IMR-90 (cell line): ENCODE results near the gene RASAL1. TPM values are rescaled to one million over a fixed set of nuclear protein-coding genes. Genes with fewer than 3 reads are reported as not detected.

Experiments used
- ATAC-seq: fragments of 200-7000 bp; cut with Tn5 transposase; 2 replicates; pipeline ENCODE4 v1.9.1; 2020; ENCODE audit warnings: low read depth, mild to moderate bottlenecking, moderate library complexity
- BruUV-seq: library from RNA; stranded (reverse); fragments of 400-500 nt; replicated peaks from 2 replicates; lab custom pipeline; 2021; lab: Mats Ljungman, UMichigan
- CTCF ChIA-PET: fragments of 300-600 bp; formaldehyde crosslinking; extraction: SDS; loops from one replicate; lab custom pipeline; 2021; ENCODE audit warnings: antibody characterized with exemption; lab: Yijun Ruan, JAX
- POLR2A ChIA-PET: fragments of 300-600 bp; sonication (Branson Sonifier 250); formaldehyde crosslinking; loops from one replicate; lab custom pipeline; 2022; ENCODE audit warnings: antibody characterized with exemption; ENCODE audit not compliant: unreplicated experiment; lab: Charles Lee
- DNase-seq: peaks from one replicate; pipeline ENCODE4 v3.0.0; 2013
- H2AFZ ChIP-seq: replicated peaks from 2 replicates; pipeline ENCODE3; 2013; ENCODE audit warnings: low read length, mild to moderate bottlenecking; ENCODE audit not compliant: poor library complexity
- H2AK5ac ChIP-seq: 2 replicates; pipeline ENCODE4 v1.6.1; 2013; ENCODE audit warnings: low read depth, low read length, inconsistent platforms
- H2AK9ac ChIP-seq: replicated peaks from 2 replicates; pipeline ENCODE3; 2013; ENCODE audit warnings: mild to moderate bottlenecking, low read depth, low read length, moderate library complexity; ENCODE audit not compliant: poor library complexity
- H2BK120ac ChIP-seq: 2 replicates; pipeline ENCODE4 v1.6.1; 2013; ENCODE audit warnings: low read depth, low read length, inconsistent platforms
- H2BK15ac ChIP-seq: 3 replicates; pipeline ENCODE4 v1.6.1; 2013; ENCODE audit warnings: low read depth, low read length, inconsistent platforms
- H2BK20ac ChIP-seq: 2 replicates; pipeline ENCODE4 v1.6.1; 2013; ENCODE audit warnings: low read depth, mild to moderate bottlenecking, inconsistent platforms, low read length, moderate library complexity
- H2BK5ac ChIP-seq: 2 replicates; pipeline ENCODE4 v1.6.1; 2013; ENCODE audit warnings: mild to moderate bottlenecking, low read depth, low read length, inconsistent platforms; ENCODE audit not compliant: poor library complexity, severe bottlenecking
- H3K14ac ChIP-seq: replicated peaks from 2 replicates; pipeline ENCODE4 v1.6.1; 2013; ENCODE audit warnings: low read depth, low read length, inconsistent platforms
- H3K18ac ChIP-seq: 2 replicates; pipeline ENCODE4 v1.6.1; 2013; ENCODE audit warnings: low read depth, low read length, control low read depth
- H3K23ac ChIP-seq: 2 replicates; pipeline ENCODE4 v1.6.1; 2013; ENCODE audit warnings: low read depth, low read length, inconsistent platforms
- H3K27ac ChIP-seq: 2 replicates; pipeline ENCODE4 v1.5.1; 2013; ENCODE audit warnings: mild to moderate bottlenecking, control low read depth, low read length; ENCODE audit not compliant: insufficient read depth
- H3K27me3 ChIP-seq: 2 replicates; pipeline ENCODE4 v1.6.1; 2013; ENCODE audit warnings: low read length; ENCODE audit not compliant: control insufficient read depth, insufficient read depth
- H3K36me3 ChIP-seq: 2 replicates; pipeline ENCODE4 v1.6.1; 2013; ENCODE audit warnings: low read length, mixed read lengths; ENCODE audit not compliant: control insufficient read depth, insufficient read depth
- H3K4ac ChIP-seq: 2 replicates; pipeline ENCODE4 v1.6.1; 2013; ENCODE audit warnings: low read depth, low read length, inconsistent platforms
- H3K4me1 ChIP-seq: 2 replicates; pipeline ENCODE4 v1.6.1; 2013; ENCODE audit warnings: low read length, mixed read lengths; ENCODE audit not compliant: control insufficient read depth, insufficient read depth
- H3K4me2 ChIP-seq: 2 replicates; pipeline ENCODE4 v1.6.1; 2013; ENCODE audit warnings: low read depth, mild to moderate bottlenecking, control low read depth, low read length, moderate library complexity
- H3K4me3 ChIP-seq: 2 replicates; pipeline ENCODE4 v1.5.1; 2013; ENCODE audit warnings: low read depth, mild to moderate bottlenecking, control low read depth, low read length, moderate library complexity; ENCODE audit not compliant: insufficient read depth
- H3K56ac ChIP-seq: 2 replicates; pipeline ENCODE4 v1.6.1; 2013; ENCODE audit warnings: low read length, inconsistent platforms; ENCODE audit not compliant: insufficient read depth; ENCODE audit errors: extremely low read depth
- H3K79me1 ChIP-seq, 2 experiments: 2 replicates each; pipeline ENCODE4 v1.6.1; 2013; ENCODE audit warnings: low read length in 2 of 2, inconsistent platforms in 1 of 2, low read depth in 1 of 2
- H3K9ac ChIP-seq: 2 replicates; pipeline ENCODE4 v1.6.1; 2013; ENCODE audit warnings: low read depth, low read length, control low read depth
- H3K9me1 ChIP-seq: 2 replicates; pipeline ENCODE4 v1.6.1; 2013; ENCODE audit warnings: low read length, inconsistent platforms; ENCODE audit not compliant: insufficient read depth
- H3K9me3 ChIP-seq: 2 replicates; pipeline ENCODE4 v1.6.1; 2013; ENCODE audit warnings: low read length; ENCODE audit not compliant: control insufficient read depth, insufficient read depth
- H4K20me1 ChIP-seq: 2 replicates; pipeline ENCODE4 v1.6.1; 2013; ENCODE audit warnings: low read length, inconsistent platforms; ENCODE audit not compliant: insufficient read depth
- H4K5ac ChIP-seq: 2 replicates; pipeline ENCODE4 v1.6.1; 2013; ENCODE audit warnings: mild to moderate bottlenecking, low read depth, low read length, control low read depth
- H4K8ac ChIP-seq, 2 experiments: 2 replicates each; pipeline ENCODE4 v1.6.1; 2013; ENCODE audit warnings: low read depth in 2 of 2, low read length in 2 of 2, control low read depth in 1 of 2, inconsistent platforms in 1 of 2
- H4K91ac ChIP-seq: 2 replicates; pipeline ENCODE4 v1.6.1; 2013; ENCODE audit warnings: low read depth, low read length, inconsistent platforms; ENCODE audit not compliant: insufficient read depth
- BHLHE40 ChIP-seq: fragments of 150-350 bp; IDR thresholded peaks from 2 replicates; pipeline ENCODE4 v1.6.1; 2016; ENCODE audit warnings: mild to moderate bottlenecking, low read depth, low read length
- CEBPB ChIP-seq: IDR thresholded peaks from 2 replicates; pipeline ENCODE4 v1.6.1; 2012; ENCODE audit warnings: low read depth, low read length, improper control_type of control experiment
- CHD1 ChIP-seq: IDR thresholded peaks from 2 replicates; pipeline ENCODE4 v1.6.1; 2012; ENCODE audit warnings: low read depth, low read length, improper control_type of control experiment
- CTCF ChIP-seq: conservative IDR thresholded peaks from 2 replicates; pipeline ENCODE4 v1.5.1; 2012; ENCODE audit warnings: mild to moderate bottlenecking, low read depth, low read length, improper control_type of control experiment
- ELK1 ChIP-seq: fragments of 150-350 bp; IDR thresholded peaks from 2 replicates; pipeline ENCODE4 v1.6.1; 2016; ENCODE audit warnings: low read depth, mild to moderate bottlenecking, low read length, moderate library complexity, borderline replicate concordance
- FOS ChIP-seq: fragments of 150-350 bp; IDR thresholded peaks from 2 replicates; pipeline ENCODE4 v1.6.1; 2016; ENCODE audit warnings: low read depth, low read length
- MAFK ChIP-seq: IDR thresholded peaks from 2 replicates; pipeline ENCODE4 v1.6.1; 2012; ENCODE audit warnings: low read depth, low read length, improper control_type of control experiment
- MXI1 ChIP-seq: IDR thresholded peaks from 2 replicates; pipeline ENCODE4 v1.6.1; 2012; ENCODE audit warnings: low read depth, mild to moderate bottlenecking, low read length, moderate library complexity, borderline replicate concordance
- NFE2L2 ChIP-seq: fragments of 150-350 bp; IDR thresholded peaks from 2 replicates; pipeline ENCODE4 v1.6.1; 2016; ENCODE audit warnings: low read depth, mild to moderate bottlenecking, low read length
- POLR2A ChIP-seq: IDR thresholded peaks from 2 replicates; pipeline ENCODE4 v1.6.1; 2012; ENCODE audit warnings: mild to moderate bottlenecking, low read depth, low read length
- RAD21 ChIP-seq: IDR thresholded peaks from 2 replicates; pipeline ENCODE4 v1.6.1; 2012; ENCODE audit warnings: low read length, improper control_type of control experiment
- RCOR1 ChIP-seq: IDR thresholded peaks from 2 replicates; pipeline ENCODE4 v1.6.1; 2012; ENCODE audit warnings: mild to moderate bottlenecking, low read length, improper control_type of control experiment; ENCODE audit not compliant: insufficient replicate concordance
- RFX5 ChIP-seq: IDR thresholded peaks from 2 replicates; pipeline ENCODE4 v1.8.0; 2012; ENCODE audit warnings: low read depth, mild to moderate bottlenecking, low read length, moderate library complexity
- SMC3 ChIP-seq: fragments of 150-350 bp; IDR thresholded peaks from 2 replicates; pipeline ENCODE4 v1.6.1; 2016; ENCODE audit warnings: low read depth, mild to moderate bottlenecking, antibody characterized with exemption, low read length, moderate library complexity
- USF2 ChIP-seq: fragments of 150-350 bp; IDR thresholded peaks from 2 replicates; pipeline ENCODE4 v1.6.1; 2017; ENCODE audit warnings: mild to moderate bottlenecking, antibody characterized with exemption, low read length, low read depth
- WGBS, 2 experiments: methylation state at CpG; one replicate each; pipeline versions ENCODE4 v1.1.5 to v1.1.7; 2013; ENCODE audit warnings: missing lambda C conversion rate in 2 of 2; ENCODE audit not compliant: insufficient read length in 1 of 2; ENCODE audit errors: extremely low coverage in 2 of 2; 5-methylcytosine and 5-hydroxymethylcytosine counted together
- dilution Hi-C: fragments of 300-500 bp; cut with HindIII; formaldehyde crosslinking; loops from one replicate; pipeline ENCODE4 v1.14.3; 2018; ENCODE audit warnings: low sequenced_read_pairs; ENCODE audit not compliant: unreplicated experiment
- in situ Hi-C: fragments of 300-500 bp; cut with MboI; formaldehyde crosslinking; loops from 3 replicates; pipeline ENCODE4 v1.14.3; 2019; ENCODE audit warnings: low sequenced_read_pairs, inconsistent platforms, mixed read lengths
- intact Hi-C: fragments of 100-400 bp; cut with micrococcal nuclease; formaldehyde crosslinking; loops from 2 replicates; pipeline ENCODE4 v1.10.0; 2022
- polyA plus RNA-seq, 3 experiments: library from polyadenylated mRNA; depleted of rRNA; stranded (reverse); fragments of >200 nt; gene quantifications; 2 replicates each; pipeline ENCODE4 v1.2.3, GENCODE V29; 2012; ENCODE audit warnings: low replicate concordance in 1 of 3
- total RNA-seq: library from RNA; depleted of rRNA; stranded (reverse); fragments of >200 nt; gene quantifications from 2 replicates; pipeline ENCODE4 v1.2.3, GENCODE V29; 2012

RASAL1 gene
- total and polyA plus RNA-seq, 2 of the 4 experiments (the other 2 are of a cell fraction): not detected

- H4K20me1 ChIP-seq: no peaks in the 10 kb centered on the region
- CTCF ChIA-PET: interaction anchor here (0.5 kb wide), 1 partner anchor 125 kb away, joined by 4 read pairs; no protein-coding TSS in a partner anchor
- DNase-seq (no peak), ATAC-seq (peak; percentile 28; the same call in 1 of the 2 replicates)
- no peaks in the 10 kb centered on the region for H3K79me1 ChIP-seq
- H3K27ac ChIP-seq: no peak overlapping the region
- no peaks in the 10 kb centered on the region for H3K9me1 ChIP-seq
- H2AK5ac ChIP-seq: no peak overlapping the region
- H3K27me3 ChIP-seq: peaks cover 4% of the 10 kb centered on the region; the same call in 1 of the 2 replicates
- H3K9me3 ChIP-seq: no peaks in the 10 kb centered on the region
- H3K36me3 ChIP-seq: no peaks in the 10 kb centered on the region
- H3K23ac ChIP-seq: no peak overlapping the region
- BruUV-seq: no TSS peak
- no peak overlapping the region for H3K4me3 ChIP-seq
- intact Hi-C loops: loop anchor here (1.0 kb wide), 1 partner anchor 50 kb away; no protein-coding TSS in a partner anchor
- in situ Hi-C loops: no loop called here
- H3K4me2 ChIP-seq: no peak overlapping the region
- dilution Hi-C loops: no loop called here
- no peak overlapping the region for H2BK5ac ChIP-seq
- no peak overlapping the region for H2BK20ac ChIP-seq
- no peaks in the 10 kb centered on the region for H3K4me1 ChIP-seq
- H2AFZ ChIP-seq: peak overlapping the region; percentile 78
- POLR2A ChIA-PET: no interaction called here
- H3K9ac ChIP-seq: no peak overlapping the region
- H4K5ac ChIP-seq: no peak overlapping the region
- WGBS, 2 experiments: 40% methylated on average over 1 of the region's 14 CpGs; no CpG with 5 or more reads in 1 of the 2 experiments
- no peak overlapping the region for H4K8ac ChIP-seq
- H4K91ac ChIP-seq: no peak overlapping the region
- no peak overlapping the region for H3K4ac ChIP-seq
- H3K18ac ChIP-seq: no peak overlapping the region
- H2AK9ac ChIP-seq: peak overlapping the region; percentile 17
- H3K14ac ChIP-seq: no peak overlapping the region
- H2BK15ac ChIP-seq: no peak overlapping the region
- H3K56ac ChIP-seq: no peak overlapping the region
- no peak overlapping the region for H2BK120ac ChIP-seq
- TF ChIP-seq SMC3 (no peak), RFX5 (no peak), BHLHE40 (no peak), RAD21 (no peak), CHD1 (no peak), NFE2L2 (no peak), MAFK (no peak), MXI1 (no peak), CEBPB (no peak), USF2 (no peak), ELK1 (no peak), RCOR1 (no peak), FOS (no peak), CTCF (no peak), POLR2A (no peak)
Measured at GRCh38 chr12:113097716-113098440, 37.7 kb downstream of the RASAL1 start.
